H1 (cell line): ENCODE results near the gene ELMO1. TPM values are rescaled to one million over a fixed set of nuclear protein-coding genes. Genes with fewer than 3 reads are reported as not detected.

ENCODE experiments used
- BACH1 ChIP-seq: IDR thresholded peaks from 2 replicates; pipeline ENCODE4 v1.6.1; 2012; ENCODE audit warnings: low read length, improper control_type of control experiment
- BRCA1 ChIP-seq: IDR thresholded peaks from 2 replicates; pipeline ENCODE4 v1.6.1; 2012; ENCODE audit warnings: low read depth, low read length, improper control_type of control experiment
- CBX5 ChIP-seq: fragments of 300-800, 300-1000 bp; sonication (generic); IDR thresholded peaks from 2 replicates; pipeline ENCODE4 v1.7.1; 2016; ENCODE audit warnings: antibody characterized with exemption, low read length, low read depth
- CHD7 ChIP-seq: fragments of 300-600 bp; sonication (generic); IDR thresholded peaks from 2 replicates; pipeline ENCODE4 v1.7.1; 2012; ENCODE audit warnings: low read length, moderate library complexity, mild to moderate bottlenecking, inconsistent platforms; ENCODE audit not compliant: insufficient replicate concordance
- CTCF ChIP-seq, 3 experiments: IDR thresholded peaks; 1 replicate in 2 of 3; 2 replicates in 1 of 3; pipeline versions ENCODE4 v1.5.1 to v1.6.1; 2011; ENCODE audit warnings: low read length in 3 of 3, mild to moderate bottlenecking in 3 of 3, inconsistent platforms in 2 of 3, low read depth in 1 of 3, moderate library complexity in 1 of 3; ENCODE audit not compliant: insufficient read depth in 1 of 3; ENCODE audit errors: control extremely low read depth in 1 of 3
- JUND ChIP-seq: IDR thresholded peaks from 2 replicates; pipeline ENCODE4 v1.6.1; 2011; ENCODE audit warnings: mild to moderate bottlenecking, improper control_type of control experiment, low read length
- MAFK ChIP-seq: IDR thresholded peaks from 2 replicates; pipeline ENCODE4 v1.6.1; 2012; ENCODE audit warnings: low read depth, mild to moderate bottlenecking, improper control_type of control experiment, low read length
- RBBP5 ChIP-seq: IDR thresholded peaks from 2 replicates; pipeline ENCODE4 v1.7.1; 2012; ENCODE audit warnings: low read depth, mild to moderate bottlenecking, inconsistent platforms, low read length, moderate library complexity, borderline replicate concordance
- YY1 ChIP-seq: IDR thresholded peaks from 2 replicates; pipeline ENCODE4 v1.6.1; 2011; ENCODE audit warnings: low read depth, mild to moderate bottlenecking, low read length
- polyA plus RNA-seq, 7 experiments: library from polyadenylated mRNA; depleted of rRNA in 3 of 7; stranded (reverse) in 5 of 7; unstranded in 2 of 7; fragments of >200 nt in 5 of 7; fragments of 200-250 nt in 2 of 7; gene quantifications; 1 replicate in 5 of 7; 2 replicates in 1 of 7; 4 replicates in 1 of 7; pipeline versions ENCODE4 v1.2.1 to v1.2.3, GENCODE V29; 2011 to 2013; ENCODE audit warnings: missing spikeins in 2 of 7, mixed read lengths in 2 of 7
- total RNA-seq: library from RNA; stranded (reverse); fragmentation: NEBNext Ultra II Directional; extraction: Animal tissue kit (Norgen Biotek cat#: 25700); gene quantifications from 2 replicates; pipeline ENCODE4 v1.2.1, GENCODE V29; 2021

The ELMO1 gene
- total and polyA plus RNA-seq, 2 of the 8 experiments (the other 6 are each of a cell fraction or from before 2014, with no cell fraction given) = 18.4 to 21.0 TPM

GRCh38 chr7:37255327-37255944, 193.2 kb downstream of the ELMO1 start (continued):
- TF ChIP-seq CHD7 = no peak
- TF ChIP-seq BACH1 = no peak
- no peak for TF ChIP-seq CTCF (IDR thresholded peaks at IDR 0.05; ENCODE audit: control extremely low read depth in 1 of 3, insufficient read depth in 1 of 3, low read depth in 1 of 3, low read length in 3 of 3)
- TF ChIP-seq CBX5 = no peak
- TF ChIP-seq BRCA1 = no peak
- no peak for TF ChIP-seq RBBP5
- no peak for TF ChIP-seq MAFK
- no peak for TF ChIP-seq YY1
- TF ChIP-seq JUND = no peak
